Esophagus squamous epithelium (tissue), 5 donors: ENCODE results near the gene UVSSA. TPM values are rescaled to one million over a fixed set of nuclear protein-coding genes. Genes with fewer than 3 reads are reported as not detected.
"Not testable (repeated sequence)": the region's sequence is repeated elsewhere in the genome, so short reads cannot be mapped to it uniquely, and the experiment has no call there.

Experiments used
- DNase-seq: peaks from one replicate; lab custom pipeline; 2025; lab: John Stamatoyannopoulos, UW
- H3K27ac ChIP-seq, 4 donors: fragments of 200-600 bp; sonication (generic); one replicate each; pipeline ENCODE4 v1.5.1; 2016 to 2019; ENCODE audit warnings: mild to moderate bottlenecking in 1 of 4
- H3K27me3 ChIP-seq, 4 donors: fragments of 200-600 bp; sonication (generic); 1 replicate in 3 of 4; 2 replicates in 1 of 4; pipeline versions ENCODE4 v1.5.1 to v1.6.0; 2017 to 2021; ENCODE audit warnings: antibody characterized with exemption in 1 of 4
- H3K36me3 ChIP-seq, 3 donors: fragments of 200-600 bp; sonication (generic); one replicate each; pipeline ENCODE4 v1.5.1; 2016 to 2019
- H3K4me1 ChIP-seq, 3 donors: fragments of 200-600 bp; sonication (generic); one replicate each; pipeline ENCODE4 v1.5.1; 2017 to 2019
- H3K4me3 ChIP-seq, 4 donors: fragments of 200-600 bp; sonication (generic); 1 replicate in 3 of 4; 2 replicates in 1 of 4; pipeline ENCODE4 v1.5.1; 2016 to 2019; ENCODE audit warnings: mild to moderate bottlenecking in 2 of 4, moderate library complexity in 1 of 4
- H3K9me3 ChIP-seq, 3 donors: fragments of 200-600 bp; sonication (generic); one replicate each; pipeline ENCODE4 v1.5.1; 2016 to 2019
- POLR2A ChIP-seq, 4 donors: fragments of 450-650 bp; IDR thresholded peaks; one replicate each; pipeline ENCODE4 v1.6.1; 2017; ENCODE audit warnings: antibody characterized with exemption in 4 of 4, mild to moderate bottlenecking in 4 of 4, moderate library complexity in 3 of 4
- WGBS, 2 donors: methylation state at CpG; one replicate each; pipeline ENCODE4 v1.1.5; 2018; 5-methylcytosine and 5-hydroxymethylcytosine counted together
- intact Hi-C: fragments of 100-400 bp; cut with DNase I; formaldehyde crosslinking; loops from one replicate; pipeline ENCODE4 v1.15.0; 2022
- total RNA-seq, 4 donors: library from RNA; depleted of rRNA; stranded (reverse); fragments of >200 nt; gene quantifications; one replicate each; pipeline ENCODE4 v1.1.0, GENCODE V29; 2016
- TF ChIP-seq, protein P1 (sequence below), 6 experiments: fragments of 450-650 bp in 4 of 6; fragments of 200-600 bp in 2 of 6; sonication (generic) in 2 of 6; IDR thresholded peaks; one replicate each; pipeline ENCODE4 v1.5.1; 2016 to 2019; ENCODE audit warnings: antibody characterized with exemption in 6 of 6, mild to moderate bottlenecking in 4 of 6, moderate library complexity in 4 of 6
- donor health status: DM: yes; HTN: yes; CAD: no.

UVSSA gene
- total RNA-seq, 4 donors from 2014 or later = 7.2 to 12.8 (median 11.5) TPM

- intact Hi-C loops = no loop called here
- 67 to 69% methylated on average over 5 of the region's 5 CpGs for WGBS, 2 donors
These were observed 80.0 kb downstream of the UVSSA start for GRCh38 chr4:1427010-1427409.

GRCh38 chr4:1443688-1444172 lies 96.7 kb downstream of the UVSSA start:
- H3K36me3 ChIP-seq, DNase-seq, H3K4me1 ChIP-seq, H3K9me3 ChIP-seq, intact Hi-C loops, H3K27ac ChIP-seq, H3K4me3 ChIP-seq: not testable (repeated sequence)
- WGBS, 2 donors = 61 to 62% methylated on average over 4 of the region's 4 CpGs
- peaks cover 0 to 37% (median 0%) of the 10 kb centered on the region in 4 donors for H3K27me3 ChIP-seq

More at GRCh38 chr4:1427010-1427409, 80.0 kb downstream of the UVSSA start:
- H3K27me3 ChIP-seq = peaks cover 0 to 42% (median 1%) of the 10 kb centered on the region in 4 donors
- TF ChIP-seq POLR2A (IDR thresholded peaks at IDR 0.05) = no peak
- TF ChIP-seq, protein P1, sequence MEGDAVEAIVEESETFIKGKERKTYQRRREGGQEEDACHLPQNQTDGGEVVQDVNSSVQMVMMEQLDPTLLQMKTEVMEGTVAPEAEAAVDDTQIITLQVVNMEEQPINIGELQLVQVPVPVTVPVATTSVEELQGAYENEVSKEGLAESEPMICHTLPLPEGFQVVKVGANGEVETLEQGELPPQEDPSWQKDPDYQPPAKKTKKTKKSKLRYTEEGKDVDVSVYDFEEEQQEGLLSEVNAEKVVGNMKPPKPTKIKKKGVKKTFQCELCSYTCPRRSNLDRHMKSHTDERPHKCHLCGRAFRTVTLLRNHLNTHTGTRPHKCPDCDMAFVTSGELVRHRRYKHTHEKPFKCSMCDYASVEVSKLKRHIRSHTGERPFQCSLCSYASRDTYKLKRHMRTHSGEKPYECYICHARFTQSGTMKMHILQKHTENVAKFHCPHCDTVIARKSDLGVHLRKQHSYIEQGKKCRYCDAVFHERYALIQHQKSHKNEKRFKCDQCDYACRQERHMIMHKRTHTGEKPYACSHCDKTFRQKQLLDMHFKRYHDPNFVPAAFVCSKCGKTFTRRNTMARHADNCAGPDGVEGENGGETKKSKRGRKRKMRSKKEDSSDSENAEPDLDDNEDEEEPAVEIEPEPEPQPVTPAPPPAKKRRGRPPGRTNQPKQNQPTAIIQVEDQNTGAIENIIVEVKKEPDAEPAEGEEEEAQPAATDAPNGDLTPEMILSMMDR (IDR thresholded peaks at IDR 0.05) = no peak
- no peaks in the 10 kb centered on the region for H3K4me1 ChIP-seq
- H3K4me3 ChIP-seq = no peak overlapping the region
- DNase-seq = no peak
- H3K36me3 ChIP-seq = no peaks in the 10 kb centered on the region
- no peaks in the 10 kb centered on the region for H3K9me3 ChIP-seq
- no peak overlapping the region for H3K27ac ChIP-seq

Other genes with a start within 250 kb of the UVSSA start
- 1 to 10 TPM in 2 of 4 donors, under 1 TPM in 2; 0.53 to 6.3 (median 1.9) TPM for gene RNF212, start 233.6 kb upstream of the UVSSA start, total RNA-seq
- gene SPON2, start 174.6 kb upstream of the UVSSA start, total RNA-seq = 10 to 100 TPM; 14.5 to 53.4 (median 21.3) TPM
- gene CTBP1, start 98.1 kb upstream of the UVSSA start, total RNA-seq = 100 to 1,000 TPM in 3 of 4 donors, 10 to 100 TPM in 1; 72.2 to 121 (median 113) TPM
- gene MAEA, start 57.3 kb upstream of the UVSSA start, total RNA-seq = 10 to 100 TPM; 56.6 to 78.7 (median 67.5) TPM
- gene NKX1-1, start 59.2 kb downstream of the UVSSA start, total RNA-seq = not detected